ENCODE results near the gene PIP4K2A. TPM values are rescaled to one million over a fixed set of nuclear protein-coding genes. Genes with fewer than 3 reads are reported as not detected.
A peak's percentile ranks its signal among the peaks of the same experiment; 100 is the strongest.

Gene PIP4K2A
- total and polyA plus RNA-seq, 2 donors = 23.8 to 60.4 TPM

DNA sequence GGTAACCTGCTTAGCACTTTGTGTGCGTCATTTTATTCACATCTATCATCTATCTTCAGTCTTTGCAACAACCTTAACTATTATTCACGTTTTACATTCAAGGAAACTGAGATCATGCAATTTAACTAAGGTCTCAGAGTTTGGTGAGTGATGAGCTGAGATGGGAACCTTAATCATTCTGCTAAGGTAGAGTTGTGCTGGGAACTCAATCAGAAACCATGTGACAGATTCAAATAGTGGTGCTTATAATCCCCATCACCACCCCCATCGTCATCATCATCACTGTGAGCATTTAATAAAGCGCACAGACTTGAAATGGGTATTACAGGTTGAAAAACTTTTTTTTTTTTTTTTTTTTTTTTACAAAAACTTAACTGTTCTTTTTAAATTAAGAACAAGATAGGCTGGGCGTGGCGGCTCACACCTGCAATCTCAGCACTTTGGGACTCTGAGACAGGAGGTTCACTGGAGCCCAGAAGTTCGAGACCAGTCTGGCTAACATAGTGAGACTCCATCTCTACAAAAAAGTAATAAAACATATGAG, 160.9 kb downstream of the PIP4K2A start:
- peaks cover 0 to 4% of the 10 kb centered on the region in 2 donors for H3K4me1 ChIP-seq (ENCODE audit: control insufficient read depth in 2 of 2, insufficient read depth in 2 of 2, low read length in 2 of 2)
- 97% methylated on average over 7 of the region's 7 CpGs for WGBS
- H3K9me3 ChIP-seq (ENCODE audit: control insufficient read depth in 2 of 2, insufficient read depth in 1 of 2, low read length in 1 of 2) = no peaks in the 10 kb centered on the region
- DNase-seq (ENCODE audit: low read depth in 6 of 9, low spot score in 9 of 9) = no peak
- no peak overlapping the region for H3K4me3 ChIP-seq (ENCODE audit: low read length in 2 of 2)
- no peak overlapping the region for H3K27ac ChIP-seq (ENCODE audit: low read depth in 1 of 2, low read length in 1 of 2)
- H3K36me3 ChIP-seq (ENCODE audit: control insufficient read depth in 2 of 2, insufficient read depth in 2 of 2, low read length in 1 of 2) = peaks cover 15 to 25% of the 10 kb centered on the region in 2 donors
- no peaks in the 10 kb centered on the region for H3K27me3 ChIP-seq (ENCODE audit: control insufficient read depth in 2 of 2, insufficient read depth in 1 of 2, low read length in 1 of 2)

- Histone ChIP-seq H3K4me1 (ENCODE audit: control insufficient read depth in 2 of 2, insufficient read depth in 2 of 2, low read length in 2 of 2) (peaks cover 0 to 4% of the 10 kb centered on the region in 2 donors), H3K27me3 (ENCODE audit: control insufficient read depth in 2 of 2, insufficient read depth in 1 of 2, low read length in 1 of 2) (no peaks in the 10 kb centered on the region), H3K9me3 (ENCODE audit: control insufficient read depth in 2 of 2, insufficient read depth in 1 of 2, low read length in 1 of 2) (no peaks in the 10 kb centered on the region), H3K4me3 (ENCODE audit: low read length in 2 of 2) (no peak overlapping the region), H3K36me3 (ENCODE audit: control insufficient read depth in 2 of 2, insufficient read depth in 2 of 2, low read length in 1 of 2) (peaks cover 15 to 26% of the 10 kb centered on the region in 2 donors), H3K27ac (ENCODE audit: low read depth in 1 of 2, low read length in 1 of 2) (no peak overlapping the region)
- over 99% methylated on average over 5 of the region's 5 CpGs for whole genome bisulfite sequencing
- no peak for DNase-seq (ENCODE audit: low read depth in 6 of 9, low spot score in 9 of 9)
Observed at GRCh38 chr10:22552888-22553378, 161.4 kb downstream of the PIP4K2A start.

GRCh38 chr10:22551681-22552365, 162.6 kb downstream of the PIP4K2A start:
- Histone ChIP-seq H3K4me1 (ENCODE audit: control insufficient read depth in 2 of 2, insufficient read depth in 2 of 2, low read length in 2 of 2) (peaks cover 0 to 4% of the 10 kb centered on the region in 2 donors), H3K36me3 (ENCODE audit: control insufficient read depth in 2 of 2, insufficient read depth in 2 of 2, low read length in 1 of 2) (peaks cover 19 to 38% of the 10 kb centered on the region in 2 donors), H3K9me3 (ENCODE audit: control insufficient read depth in 2 of 2, insufficient read depth in 1 of 2, low read length in 1 of 2) (no peaks in the 10 kb centered on the region), H3K4me3 (ENCODE audit: low read length in 2 of 2) (no peak overlapping the region), H3K27ac (ENCODE audit: low read depth in 1 of 2, low read length in 1 of 2) (no peak overlapping the region), H3K27me3 (ENCODE audit: control insufficient read depth in 2 of 2, insufficient read depth in 1 of 2, low read length in 1 of 2) (no peaks in the 10 kb centered on the region)
- 98% methylated on average over 7 of the region's 7 CpGs for WGBS
- DNase-seq (ENCODE audit: low read depth in 6 of 9, low spot score in 9 of 9) = no peak

DNA sequence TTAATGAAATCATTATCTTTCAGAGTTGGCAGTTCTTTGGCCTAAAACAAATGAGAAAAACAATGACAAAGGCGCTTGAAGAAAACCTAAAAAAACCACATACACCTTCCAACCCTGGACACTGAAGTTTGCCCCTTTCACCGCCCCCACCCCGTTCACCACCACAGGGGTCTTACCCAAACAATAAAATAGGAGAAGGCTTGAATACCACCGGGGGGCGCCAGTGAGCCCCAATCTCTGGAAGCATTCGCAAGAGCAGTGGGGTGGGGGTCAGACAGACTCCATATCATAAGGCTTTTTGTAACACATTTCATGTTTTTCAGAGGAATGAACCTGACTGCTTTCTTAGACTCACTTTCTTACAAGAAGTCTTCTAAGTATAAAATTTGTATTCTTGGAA, 163.6 kb downstream of the PIP4K2A start:
- DNase-seq (ENCODE audit: low read depth in 6 of 9, low spot score in 9 of 9) = peak in 8 of 9 donors; percentile 13 to 72 (median 44)
- 63% methylated on average over 6 of the region's 6 CpGs for WGBS
- Histone ChIP-seq H3K27me3 (ENCODE audit: control insufficient read depth in 2 of 2, insufficient read depth in 1 of 2, low read length in 1 of 2) (no peaks in the 10 kb centered on the region), H3K4me1 (ENCODE audit: control insufficient read depth in 2 of 2, insufficient read depth in 2 of 2, low read length in 2 of 2) (peaks cover 0 to 4% of the 10 kb centered on the region in 2 donors), H3K36me3 (ENCODE audit: control insufficient read depth in 2 of 2, insufficient read depth in 2 of 2, low read length in 1 of 2) (peaks cover 22 to 43% of the 10 kb centered on the region in 2 donors), H3K4me3 (ENCODE audit: low read length in 2 of 2) (no peak overlapping the region), H3K9me3 (ENCODE audit: control insufficient read depth in 2 of 2, insufficient read depth in 1 of 2, low read length in 1 of 2) (no peaks in the 10 kb centered on the region), H3K27ac (ENCODE audit: low read depth in 1 of 2, low read length in 1 of 2) (no peak overlapping the region)

DNA sequence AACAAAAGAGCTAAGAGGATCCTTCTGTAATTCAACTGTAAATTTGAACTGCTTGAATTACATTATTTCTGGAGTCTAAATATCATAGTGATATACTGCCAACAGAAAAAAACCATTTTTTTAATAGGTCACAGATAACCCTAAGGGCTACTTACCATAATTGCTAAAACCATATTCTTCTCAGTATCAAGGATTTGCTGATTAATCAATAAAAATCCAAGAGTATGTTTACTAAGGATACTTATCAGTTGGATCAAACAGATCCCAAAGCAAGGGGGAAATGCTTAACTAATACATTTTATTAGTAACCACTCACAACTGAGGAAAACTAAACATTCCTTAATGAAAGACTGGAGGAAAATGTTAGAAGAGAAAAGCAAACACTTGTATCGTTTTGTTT, 166.0 kb downstream of the PIP4K2A start:
- Histone ChIP-seq H3K27me3 (ENCODE audit: control insufficient read depth in 2 of 2, insufficient read depth in 1 of 2, low read length in 1 of 2) (no peaks in the 10 kb centered on the region), H3K9me3 (ENCODE audit: control insufficient read depth in 2 of 2, insufficient read depth in 1 of 2, low read length in 1 of 2) (no peaks in the 10 kb centered on the region), H3K4me3 (ENCODE audit: low read length in 2 of 2) (no peak overlapping the region), H3K4me1 (ENCODE audit: control insufficient read depth in 2 of 2, insufficient read depth in 2 of 2, low read length in 2 of 2) (peaks cover 7 to 17% of the 10 kb centered on the region in 2 donors), H3K27ac (ENCODE audit: low read depth in 1 of 2, low read length in 1 of 2) (no peak overlapping the region), H3K36me3 (ENCODE audit: control insufficient read depth in 2 of 2, insufficient read depth in 2 of 2, low read length in 1 of 2) (peaks cover 25 to 45% of the 10 kb centered on the region in 2 donors)
- 96% methylated on average over 1 of the region's 1 CpG for WGBS
- DNase-seq (ENCODE audit: low read depth in 6 of 9, low spot score in 9 of 9) = no peak

DNA sequence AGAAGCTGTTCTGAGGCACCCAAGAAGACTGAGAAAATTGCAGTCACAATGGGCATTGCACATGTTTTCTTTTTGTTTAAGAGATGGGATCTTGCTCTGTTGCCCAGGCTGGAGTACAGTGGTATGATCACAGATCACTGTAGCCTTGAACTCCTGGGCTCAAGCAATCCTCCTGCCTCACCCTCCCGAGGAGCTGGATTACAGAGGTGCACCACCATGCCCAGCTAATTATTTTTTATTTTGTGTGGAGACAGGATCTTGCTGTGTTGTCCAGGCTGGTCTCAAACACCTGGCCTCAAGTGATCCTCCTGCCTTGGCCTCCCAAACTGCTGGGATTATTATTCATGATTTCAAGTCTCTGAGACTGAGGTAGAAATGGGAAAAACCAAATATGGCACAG, 168.7 kb downstream of the PIP4K2A start:
- no peaks in the 10 kb centered on the region for H3K9me3 ChIP-seq (ENCODE audit: control insufficient read depth in 2 of 2, insufficient read depth in 1 of 2, low read length in 1 of 2)
- no peak overlapping the region for H3K4me3 ChIP-seq (ENCODE audit: low read length in 2 of 2)
- H3K27ac ChIP-seq (ENCODE audit: low read depth in 1 of 2, low read length in 1 of 2) = no peak overlapping the region
- H3K4me1 ChIP-seq (ENCODE audit: control insufficient read depth in 2 of 2, insufficient read depth in 2 of 2, low read length in 2 of 2) = peaks cover 7 to 25% of the 10 kb centered on the region in 2 donors
- H3K36me3 ChIP-seq (ENCODE audit: control insufficient read depth in 2 of 2, insufficient read depth in 2 of 2, low read length in 1 of 2) = peaks cover 47 to 65% of the 10 kb centered on the region in 2 donors
- DNase-seq (ENCODE audit: low read depth in 6 of 9, low spot score in 9 of 9) = no peak
- H3K27me3 ChIP-seq (ENCODE audit: control insufficient read depth in 2 of 2, insufficient read depth in 1 of 2, low read length in 1 of 2) = no peaks in the 10 kb centered on the region
- WGBS = 100% methylated on average over 1 of the region's 1 CpG

DNA sequence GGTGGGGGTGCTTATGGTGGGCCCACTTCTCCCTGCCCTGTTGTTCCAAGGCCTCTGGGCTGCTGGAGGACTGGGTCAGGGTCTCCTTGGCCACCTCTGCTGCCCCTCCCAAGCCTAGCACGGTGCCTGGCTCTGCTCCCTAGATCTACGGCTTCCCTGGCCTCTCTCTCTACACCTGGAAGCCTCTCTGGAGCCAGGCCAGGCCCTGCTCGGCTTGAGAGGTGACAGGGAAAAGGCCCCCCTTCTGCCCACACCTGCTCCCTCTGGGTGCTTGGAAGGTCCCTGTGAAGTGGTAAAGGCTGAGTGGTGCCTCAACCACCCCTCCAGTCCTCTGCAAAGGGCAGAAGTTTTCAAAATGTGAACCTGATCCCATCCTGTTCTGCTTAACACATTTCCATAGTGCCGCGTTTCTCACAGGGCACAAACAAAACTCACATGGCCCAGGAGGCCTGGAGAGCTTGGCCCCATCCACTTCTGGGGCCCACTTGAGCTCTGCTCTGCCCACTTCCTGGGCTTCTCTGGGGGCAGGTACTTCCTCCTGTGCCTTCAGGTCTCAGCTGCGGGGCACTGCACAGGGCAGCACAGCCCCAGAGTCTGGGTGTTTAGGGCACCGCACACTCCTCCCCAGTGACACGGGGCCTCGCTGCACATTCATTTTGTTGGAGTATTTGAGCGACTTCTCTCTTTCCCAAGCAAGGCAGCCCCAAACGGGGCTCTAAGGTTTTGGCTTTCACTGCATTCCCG, 169.9 kb downstream of the PIP4K2A start:
- WGBS = 83% methylated on average over 12 of the region's 12 CpGs
- H3K4me1 ChIP-seq (ENCODE audit: control insufficient read depth in 2 of 2, insufficient read depth in 2 of 2, low read length in 2 of 2) = peaks cover 7 to 25% of the 10 kb centered on the region in 2 donors
- no peaks in the 10 kb centered on the region for H3K27me3 ChIP-seq (ENCODE audit: control insufficient read depth in 2 of 2, insufficient read depth in 1 of 2, low read length in 1 of 2)
- no peaks in the 10 kb centered on the region for H3K9me3 ChIP-seq (ENCODE audit: control insufficient read depth in 2 of 2, insufficient read depth in 1 of 2, low read length in 1 of 2)
- DNase-seq (ENCODE audit: low read depth in 6 of 9, low spot score in 9 of 9) = peak in 2 of 9 donors; percentile 18 to 37
- H3K4me3 ChIP-seq (ENCODE audit: low read length in 2 of 2) = no peak overlapping the region
- H3K27ac ChIP-seq (ENCODE audit: low read depth in 1 of 2, low read length in 1 of 2) = peak overlapping the region; percentile 1 to 62
- peaks cover 47 to 60% of the 10 kb centered on the region in 2 donors for H3K36me3 ChIP-seq (ENCODE audit: control insufficient read depth in 2 of 2, insufficient read depth in 2 of 2, low read length in 1 of 2)

GRCh38 chr10:22542773-22543172, 171.6 kb downstream of the PIP4K2A start:
- Histone ChIP-seq H3K27me3 (ENCODE audit: control insufficient read depth in 2 of 2, insufficient read depth in 1 of 2, low read length in 1 of 2) (no peaks in the 10 kb centered on the region), H3K4me3 (ENCODE audit: low read length in 2 of 2) (no peak overlapping the region), H3K4me1 (ENCODE audit: control insufficient read depth in 2 of 2, insufficient read depth in 2 of 2, low read length in 2 of 2) (peaks cover 7 to 25% of the 10 kb centered on the region in 2 donors), H3K9me3 (ENCODE audit: control insufficient read depth in 2 of 2, insufficient read depth in 1 of 2, low read length in 1 of 2) (no peaks in the 10 kb centered on the region), H3K27ac (ENCODE audit: low read depth in 1 of 2, low read length in 1 of 2) (no peak overlapping the region), H3K36me3 (ENCODE audit: control insufficient read depth in 2 of 2, insufficient read depth in 2 of 2, low read length in 1 of 2) (peaks cover 57 to 71% of the 10 kb centered on the region in 2 donors)
- DNase-seq (ENCODE audit: low read depth in 6 of 9, low spot score in 9 of 9) = no peak
- 82% methylated on average over 7 of the region's 7 CpGs for WGBS

DNA sequence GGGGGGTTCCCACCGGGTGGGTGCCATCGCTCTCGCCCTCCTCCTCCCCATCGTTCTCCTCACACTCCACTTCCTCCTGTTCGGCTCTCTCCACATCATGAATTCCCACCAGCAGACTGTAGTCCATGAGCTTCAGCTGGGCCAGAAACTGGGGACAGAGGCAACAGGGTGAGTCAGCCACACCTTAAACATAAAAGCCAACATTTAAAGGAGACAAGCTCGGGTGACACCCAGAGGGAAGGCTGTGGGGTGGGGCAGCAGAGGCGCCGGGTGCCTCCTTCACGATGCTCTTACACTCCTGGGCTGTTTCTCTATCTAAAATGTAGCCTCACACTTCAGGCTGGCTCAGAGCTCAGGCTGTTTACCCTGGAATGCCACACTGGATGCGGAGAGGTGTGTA, 172.5 kb downstream of the PIP4K2A start:
- H3K36me3 ChIP-seq (ENCODE audit: control insufficient read depth in 2 of 2, insufficient read depth in 2 of 2, low read length in 1 of 2) = peaks cover 61 to 67% of the 10 kb centered on the region in 2 donors
- WGBS = 98% methylated on average over 10 of the region's 10 CpGs
- H3K9me3 ChIP-seq (ENCODE audit: control insufficient read depth in 2 of 2, insufficient read depth in 1 of 2, low read length in 1 of 2) = no peaks in the 10 kb centered on the region
- no peaks in the 10 kb centered on the region for H3K27me3 ChIP-seq (ENCODE audit: control insufficient read depth in 2 of 2, insufficient read depth in 1 of 2, low read length in 1 of 2)
- DNase-seq (ENCODE audit: low read depth in 6 of 9, low spot score in 9 of 9) = no peak
- no peak overlapping the region for H3K27ac ChIP-seq (ENCODE audit: low read depth in 1 of 2, low read length in 1 of 2)
- H3K4me3 ChIP-seq (ENCODE audit: low read length in 2 of 2) = no peak overlapping the region
- peaks cover 7 to 25% of the 10 kb centered on the region in 2 donors for H3K4me1 ChIP-seq (ENCODE audit: control insufficient read depth in 2 of 2, insufficient read depth in 2 of 2, low read length in 2 of 2)
